ENCODE results near the gene PIWIL4.
"Not testable (repeated sequence)": the region's sequence is repeated elsewhere in the genome, so short reads cannot be mapped to it uniquely, and the experiment has no call there.

GRCh38 chr11:94555752-94556329 lies 11.3 kb upstream of the PIWIL4 start:
- TF ChIP-seq CTCF (IDR thresholded peaks at IDR 0.05; ENCODE audit: borderline replicate concordance, extremely low read depth, low read length, poor library complexity, severe bottlenecking); EZH2 (IDR thresholded peaks at IDR 0.05; ENCODE audit: borderline replicate concordance, low read depth, low read length, severe bottlenecking): not testable (repeated sequence)
